ENCODE data around the gene FLCN. TPM values are rescaled to one million over a fixed set of nuclear protein-coding genes. Genes with fewer than 3 reads are reported as not detected.

FLCN gene
- total RNA-seq, 1 experiment from 2014 or later: 35.3 TPM

DNA sequence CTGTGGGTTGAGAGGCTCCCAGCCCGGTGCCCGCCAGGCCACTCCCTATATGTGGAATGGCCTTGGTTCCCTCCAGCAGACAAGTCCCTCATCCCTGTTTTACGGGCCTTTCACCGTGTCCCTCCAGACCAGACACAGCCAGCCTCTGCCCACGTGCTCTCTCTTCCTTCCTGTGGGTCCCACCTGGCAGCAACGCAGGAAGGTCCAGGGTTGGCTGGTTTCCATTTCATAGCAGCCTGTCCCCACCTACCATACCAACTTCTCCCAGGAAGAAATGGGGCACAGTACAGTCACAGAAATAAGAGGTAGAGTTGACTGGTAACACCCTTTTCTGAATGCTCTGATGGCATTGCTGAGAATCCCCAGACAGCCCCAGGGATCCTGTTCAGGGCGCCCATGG lies 65.8 kb downstream of the FLCN start:
- Mint-ChIP-seq H3K27ac (ENCODE audit: unreplicated experiment) (no peak overlapping the region), H3K36me3 (ENCODE audit: insufficient read depth, unreplicated experiment) (peaks cover 61% of the 10 kb centered on the region), H3K4me1 (ENCODE audit: low read depth, unreplicated experiment) (no peaks in the 10 kb centered on the region), H3K4me3 (ENCODE audit: low read depth, unreplicated experiment) (no peak overlapping the region), H3K27me3 (ENCODE audit: unreplicated experiment) (no peaks in the 10 kb centered on the region), H3K9me3 (ENCODE audit: low read depth, unreplicated experiment) (no peaks in the 10 kb centered on the region)
- TF ChIP-seq CTCF (IDR thresholded peaks at IDR 0.05; ENCODE audit: unreplicated experiment): no peak
- no peak for DNase-seq
- intact Hi-C loops (cut with micrococcal nuclease; ENCODE audit: unreplicated experiment): no loop called here
- CTCF ChIA-PET: no interaction called here
- BruUV-seq (replicated peaks): no TSS peak

- Mint-ChIP-seq H3K4me1 (ENCODE audit: low read depth, unreplicated experiment) (no peaks in the 10 kb centered on the region), H3K4me3 (ENCODE audit: low read depth, unreplicated experiment) (no peak overlapping the region), H3K27me3 (ENCODE audit: unreplicated experiment) (no peaks in the 10 kb centered on the region), H3K36me3 (ENCODE audit: insufficient read depth, unreplicated experiment) (peaks cover 66% of the 10 kb centered on the region), H3K9me3 (ENCODE audit: low read depth, unreplicated experiment) (no peaks in the 10 kb centered on the region), H3K27ac (ENCODE audit: unreplicated experiment) (no peak overlapping the region)
- intact Hi-C loops (cut with micrococcal nuclease; ENCODE audit: unreplicated experiment): no loop called here
- TF ChIP-seq CTCF (IDR thresholded peaks at IDR 0.05; ENCODE audit: unreplicated experiment): no peak
- no peak for DNase-seq
- CTCF ChIA-PET: no interaction called here
- BruUV-seq (replicated peaks): no TSS peak
These were observed 66.5 kb downstream of the FLCN start for GRCh38 chr17:17170346-17170985.

- no peaks in the 10 kb centered on the region for H3K9me3 Mint-ChIP-seq (ENCODE audit: low read depth, unreplicated experiment)
- H3K4me1 Mint-ChIP-seq (ENCODE audit: low read depth, unreplicated experiment): no peaks in the 10 kb centered on the region
- CTCF ChIA-PET: no interaction called here
- intact Hi-C loops (cut with micrococcal nuclease; ENCODE audit: unreplicated experiment): no loop called here
- peaks cover 62% of the 10 kb centered on the region for H3K36me3 Mint-ChIP-seq (ENCODE audit: insufficient read depth, unreplicated experiment)
- no peak overlapping the region for H3K27ac Mint-ChIP-seq (ENCODE audit: unreplicated experiment)
- H3K4me3 Mint-ChIP-seq (ENCODE audit: low read depth, unreplicated experiment): no peak overlapping the region
- no peak for DNase-seq
- BruUV-seq (replicated peaks): no TSS peak
- no peak for TF ChIP-seq CTCF (IDR thresholded peaks at IDR 0.05; ENCODE audit: unreplicated experiment)
- H3K27me3 Mint-ChIP-seq (ENCODE audit: unreplicated experiment): no peaks in the 10 kb centered on the region
These were observed 67.6 kb downstream of the FLCN start for GRCh38 chr17:17169396-17169795.

DNA sequence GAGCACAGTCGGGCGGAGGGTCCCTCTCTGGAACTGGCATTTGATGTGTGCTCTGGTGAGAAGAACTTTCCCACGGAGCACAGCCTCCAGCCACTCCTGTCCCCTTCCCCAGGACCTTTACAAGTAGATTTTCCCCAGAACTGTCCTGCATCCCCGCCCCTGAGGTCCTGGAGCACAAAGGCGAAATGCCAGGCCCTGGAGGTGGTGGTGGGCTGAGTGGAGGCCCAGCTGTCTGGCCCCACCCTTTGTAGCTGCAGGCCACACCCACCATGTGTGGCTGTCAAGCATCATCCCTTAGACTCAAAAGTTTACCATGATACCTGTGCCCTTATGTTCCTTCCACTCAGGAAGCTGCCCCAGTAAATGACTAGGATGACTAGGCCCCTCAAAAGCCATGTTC lies 68.6 kb downstream of the FLCN start:
- Mint-ChIP-seq H3K4me3 (ENCODE audit: low read depth, unreplicated experiment) (no peak overlapping the region), H3K9me3 (ENCODE audit: low read depth, unreplicated experiment) (no peaks in the 10 kb centered on the region), H3K4me1 (ENCODE audit: low read depth, unreplicated experiment) (no peaks in the 10 kb centered on the region), H3K27ac (ENCODE audit: unreplicated experiment) (no peak overlapping the region), H3K27me3 (ENCODE audit: unreplicated experiment) (no peaks in the 10 kb centered on the region), H3K36me3 (ENCODE audit: insufficient read depth, unreplicated experiment) (peaks cover 60% of the 10 kb centered on the region)
- CTCF ChIA-PET: no interaction called here
- BruUV-seq (replicated peaks): no TSS peak
- intact Hi-C loops (cut with micrococcal nuclease; ENCODE audit: unreplicated experiment): no loop called here
- no peak for TF ChIP-seq CTCF (IDR thresholded peaks at IDR 0.05; ENCODE audit: unreplicated experiment)
- no peak for DNase-seq

Measured in Calu3 (cell line).